COLO829 (cell line): Measurements from ENCODE around the gene ZFP36L1.

Experiments used
- DNase-seq: peaks from one replicate; pipeline ENCODE4 v3.0.0; 2012; ENCODE audit warnings: low spot score

The ZFP36L1 gene, protein sequence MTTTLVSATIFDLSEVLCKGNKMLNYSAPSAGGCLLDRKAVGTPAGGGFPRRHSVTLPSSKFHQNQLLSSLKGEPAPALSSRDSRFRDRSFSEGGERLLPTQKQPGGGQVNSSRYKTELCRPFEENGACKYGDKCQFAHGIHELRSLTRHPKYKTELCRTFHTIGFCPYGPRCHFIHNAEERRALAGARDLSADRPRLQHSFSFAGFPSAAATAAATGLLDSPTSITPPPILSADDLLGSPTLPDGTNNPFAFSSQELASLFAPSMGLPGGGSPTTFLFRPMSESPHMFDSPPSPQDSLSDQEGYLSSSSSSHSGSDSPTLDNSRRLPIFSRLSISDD

DNA sequence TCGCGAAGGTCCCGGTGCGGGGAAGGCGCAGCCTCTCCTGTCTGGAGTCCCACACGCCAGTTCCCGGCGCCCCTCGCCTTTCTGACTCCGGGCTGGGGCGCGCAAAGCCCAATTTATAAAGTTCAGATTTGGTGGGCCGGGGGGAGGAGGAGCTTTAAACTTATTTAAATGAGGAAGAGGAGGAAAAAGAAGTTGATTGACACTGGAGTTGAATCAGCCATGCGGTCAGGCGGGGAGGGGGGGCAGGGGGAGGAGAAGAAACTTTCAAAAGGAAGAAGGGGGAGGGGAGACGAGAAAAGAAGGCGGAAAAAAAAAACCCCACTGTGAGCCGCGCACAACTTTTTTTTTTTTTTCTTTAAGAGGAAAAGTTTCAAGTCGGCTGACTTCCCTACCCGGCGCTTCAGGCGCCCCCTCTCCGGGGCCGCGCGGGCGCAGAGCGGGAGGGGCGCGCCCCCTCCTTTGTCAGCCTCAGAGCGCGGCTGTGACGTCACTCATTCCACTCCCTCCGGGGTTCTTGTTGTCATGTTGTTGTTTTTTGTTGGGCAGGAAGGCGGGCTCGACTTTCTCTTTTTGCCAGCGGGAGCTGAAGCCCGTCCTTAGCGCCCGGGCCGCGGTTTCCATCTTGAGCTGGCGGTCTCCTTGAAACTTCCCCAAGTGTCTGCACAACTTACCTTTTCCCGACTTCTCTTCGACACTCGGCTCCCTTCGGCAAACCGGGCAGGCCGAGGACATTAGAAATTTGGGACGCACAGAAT lies at the start of gene ZFP36L1:
Gene ZFP36L1 (minus strand): TSS at position 89 of the 755 bp plus-strand sequence. CDS start 129 bp downstream, outside the sequence.
- peak; percentile 91 for DNase-seq

DNA sequence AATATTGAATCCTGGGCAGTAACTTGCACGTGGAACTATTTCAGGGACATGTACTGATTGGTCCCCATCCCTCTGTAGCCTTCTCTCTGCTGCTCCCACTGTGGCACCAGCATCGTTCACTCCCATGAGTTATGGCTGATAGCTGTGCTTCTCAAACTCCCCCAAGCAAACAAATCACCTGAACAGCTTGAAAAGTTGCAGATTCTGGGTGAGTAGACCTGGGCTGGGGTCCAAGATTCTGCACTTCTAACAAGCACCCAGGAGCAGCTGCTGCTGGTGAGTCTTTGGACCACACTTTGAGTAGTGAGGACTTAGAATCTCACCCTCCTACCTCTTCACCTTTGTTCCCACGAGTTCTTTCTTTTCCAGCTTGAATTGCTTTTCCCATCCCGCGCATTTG lies 49.4 kb upstream of the ZFP36L1 start:
- DNase-seq = no peak

GRCh38 chr14:68841016-68841809 lies 48.3 kb upstream of the ZFP36L1 start:
- DNase-seq = no peak

DNA sequence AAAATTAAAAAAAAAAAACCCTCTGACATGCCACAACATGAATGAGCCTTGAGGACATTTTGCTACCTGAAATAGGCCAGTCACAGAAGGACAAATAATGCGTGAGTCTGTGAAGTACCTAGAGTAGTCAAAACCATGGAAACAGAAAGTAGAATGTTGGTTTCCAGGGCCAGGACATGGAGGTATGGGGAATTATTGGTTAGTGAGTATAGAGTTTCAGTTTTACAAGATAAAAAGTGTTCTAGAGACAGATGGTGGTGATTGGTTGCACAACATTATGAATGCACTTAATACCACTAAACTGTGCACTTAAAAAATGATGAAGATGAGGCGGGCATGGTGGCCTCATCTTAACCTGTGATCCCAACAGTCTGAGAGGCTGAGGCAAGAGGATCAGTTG lies 47.6 kb upstream of the ZFP36L1 start:
- DNase-seq = no peak

DNA sequence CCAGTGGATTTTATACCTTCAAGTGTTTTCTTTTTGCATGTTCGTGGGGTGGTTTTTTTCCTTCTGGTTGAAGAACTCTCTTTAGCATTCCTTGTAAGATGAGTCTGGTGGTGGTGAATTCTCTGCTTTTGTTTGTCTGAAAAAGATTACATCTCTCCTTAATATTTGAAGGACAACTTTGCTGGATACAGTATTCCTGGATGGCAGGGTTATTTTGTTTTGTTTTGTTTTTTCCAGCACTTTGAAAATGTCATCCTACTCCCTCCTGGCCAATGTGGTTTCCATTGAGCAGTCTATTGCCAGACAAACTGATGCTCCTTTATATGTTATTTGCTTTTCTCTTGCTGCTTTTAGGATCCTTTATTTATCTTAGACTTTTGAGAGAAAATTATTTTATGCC lies 43.2 kb upstream of the ZFP36L1 start:
- DNase-seq = no peak

GRCh38 chr14:68834816-68835215 lies 41.9 kb upstream of the ZFP36L1 start:
- DNase-seq = no peak

- DNase-seq = no peak
Measured at GRCh38 chr14:68828698-68829097, 35.8 kb upstream of the ZFP36L1 start.

- DNase-seq = no peak
Measured at GRCh38 chr14:68825729-68826128, 32.9 kb upstream of the ZFP36L1 start.

DNA sequence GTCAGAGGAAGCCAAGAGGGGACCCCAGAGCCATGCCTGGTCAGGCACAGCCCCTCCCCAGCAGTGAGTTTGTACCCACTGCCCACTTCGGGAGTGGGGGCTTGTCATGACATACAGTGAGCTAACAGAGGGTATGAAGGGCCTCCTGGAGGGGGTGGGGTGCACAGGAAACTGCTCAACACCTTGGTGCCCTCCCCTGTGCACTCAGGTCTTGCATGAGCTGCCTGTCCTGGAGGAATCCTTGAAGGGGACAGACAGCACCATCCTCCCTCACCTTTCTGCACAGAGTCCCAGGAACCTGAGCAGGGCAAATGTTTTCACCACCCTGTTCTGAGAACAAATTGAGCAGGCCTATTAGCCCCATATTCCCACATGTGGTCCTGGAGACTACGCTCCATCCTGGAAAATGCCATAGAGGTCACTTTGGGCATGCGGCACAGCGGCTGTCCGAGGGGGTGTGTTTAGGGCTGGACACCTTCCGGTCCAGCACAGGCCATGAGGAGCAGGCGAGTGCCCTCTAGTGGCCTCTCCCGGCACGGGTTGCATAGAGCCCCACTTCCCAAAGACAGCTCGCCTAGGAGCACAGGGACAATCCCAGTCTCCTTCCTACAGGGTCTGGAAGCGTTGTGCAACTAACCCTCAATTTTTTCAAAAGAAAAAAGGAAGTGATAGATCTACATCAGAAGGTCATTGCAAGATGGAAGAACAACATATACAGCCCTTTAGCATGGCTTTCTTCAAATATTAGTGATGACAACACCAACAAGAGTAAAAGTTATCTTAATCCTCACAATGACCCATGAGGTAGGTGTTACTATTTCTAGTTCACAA lies 31.9 kb upstream of the ZFP36L1 start:
- peak; percentile 82 for DNase-seq

- no peak for DNase-seq
Measured at GRCh38 chr14:68824207-68824516, 31.3 kb upstream of the ZFP36L1 start.

DNA sequence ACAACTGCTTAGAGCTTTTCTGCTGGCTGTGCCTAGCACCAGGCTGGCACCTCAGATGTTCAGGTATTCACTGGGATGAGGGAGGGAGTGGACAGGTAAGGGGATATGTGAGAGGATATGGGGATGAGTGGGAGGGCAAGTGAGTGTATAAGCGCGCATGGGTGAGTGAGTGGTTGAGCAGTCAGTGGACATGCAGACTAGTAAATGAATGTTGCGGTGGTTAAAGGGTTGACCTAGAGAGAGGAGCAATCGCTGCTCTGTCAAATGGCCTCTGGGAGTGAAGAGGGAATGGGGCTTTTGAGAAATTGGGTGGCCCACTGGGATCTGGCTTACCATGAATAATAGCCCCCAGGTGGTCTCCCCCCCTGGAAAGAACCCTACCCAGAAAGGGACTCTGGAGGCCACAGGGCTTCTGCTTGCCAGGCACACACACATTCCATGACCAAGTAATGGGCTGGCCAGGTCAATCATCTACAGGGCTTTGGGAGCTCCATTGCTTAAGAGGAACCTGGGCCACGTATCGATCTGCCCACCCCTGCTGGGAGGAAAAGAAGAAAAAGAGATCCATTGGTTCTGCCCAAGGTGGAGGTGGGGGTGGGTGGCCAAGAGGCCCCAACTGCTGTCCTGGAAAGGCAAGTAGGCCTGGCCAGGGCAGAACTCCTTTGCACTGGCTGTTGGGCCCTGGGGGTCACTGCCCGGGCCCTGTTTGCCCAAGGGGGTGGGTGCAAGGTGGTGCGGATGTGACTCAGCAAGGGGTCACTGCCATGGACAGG lies 30.8 kb upstream of the ZFP36L1 start:
- DNase-seq = no peak

DNA sequence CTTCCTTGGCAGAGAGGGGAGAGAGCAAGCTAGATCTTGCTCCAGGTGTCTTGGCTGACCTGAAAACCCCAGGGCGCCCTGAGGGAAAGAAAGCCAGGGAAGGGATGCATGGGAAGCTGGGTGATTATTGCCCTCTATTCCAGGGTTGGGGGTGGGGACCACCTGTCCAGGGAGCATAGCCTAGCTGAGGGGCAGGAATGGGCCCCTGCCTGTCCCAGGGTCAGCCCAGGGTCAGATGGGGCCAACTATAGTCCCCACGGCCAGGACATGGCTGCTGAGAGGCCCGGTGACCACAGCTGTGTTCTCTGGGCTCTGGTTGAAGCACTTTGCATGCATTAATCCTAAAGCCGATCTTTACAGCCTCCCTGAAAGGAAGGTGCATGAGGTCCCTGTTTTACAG lies 30.1 kb upstream of the ZFP36L1 start:
- no peak for DNase-seq

DNA sequence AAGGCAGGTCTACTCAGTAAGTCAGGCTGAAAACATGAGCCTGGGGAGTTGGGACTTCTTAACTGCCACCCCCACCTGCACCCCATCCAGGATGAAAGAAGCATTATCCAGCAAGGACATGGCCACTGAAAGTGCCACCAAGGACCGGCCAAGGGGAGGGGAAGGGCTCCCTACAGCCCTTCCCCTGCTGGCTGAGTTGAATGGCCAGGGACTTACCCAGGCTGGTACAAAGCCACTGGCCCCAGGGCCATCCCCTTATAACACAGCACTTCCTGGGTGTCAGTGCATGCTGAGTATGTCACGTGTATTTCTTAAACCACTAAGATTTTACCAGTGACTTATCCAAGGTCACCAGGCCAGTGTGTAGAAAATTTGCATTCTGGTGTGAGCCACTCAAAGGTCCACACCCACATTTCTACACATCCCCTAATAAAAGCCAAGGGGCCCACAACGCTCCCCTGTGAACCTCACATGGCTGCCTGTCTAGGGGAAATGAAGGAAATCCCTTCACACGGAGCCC lies 29.3 kb upstream of the ZFP36L1 start:
- DNase-seq = no peak

DNA sequence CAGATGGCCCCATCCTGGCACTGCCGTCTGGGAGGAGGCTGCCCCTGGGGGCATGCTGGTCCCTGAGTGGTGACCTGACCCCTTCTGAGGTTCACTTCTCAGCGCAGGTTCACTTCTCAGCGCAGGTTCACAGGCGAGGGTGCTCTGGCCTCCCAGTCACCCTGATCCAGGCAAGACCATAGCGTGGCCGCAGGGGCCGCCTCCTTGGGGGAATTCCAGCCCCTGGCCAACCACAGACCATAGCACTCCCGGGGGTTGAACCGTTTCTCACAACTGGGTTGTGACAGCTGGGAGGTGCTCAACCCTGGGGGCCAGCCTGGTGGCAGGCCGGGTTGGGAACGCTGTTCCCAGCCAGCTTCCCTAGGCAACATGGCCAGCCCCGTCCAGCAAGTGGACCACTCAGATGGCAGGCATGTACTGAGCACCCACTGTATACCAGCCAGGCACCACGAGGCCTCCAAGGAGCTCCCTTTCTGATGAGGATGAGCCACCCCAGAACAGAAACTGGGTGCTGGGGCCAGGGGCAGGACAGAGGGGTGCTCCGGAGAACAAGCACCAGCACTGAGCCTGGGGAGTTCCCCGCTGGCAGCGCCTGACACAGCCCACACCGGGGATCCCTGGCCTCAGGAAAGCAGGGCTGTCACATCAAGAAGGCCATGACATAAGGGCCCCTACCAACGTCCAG lies 28.3 kb upstream of the ZFP36L1 start:
- no peak for DNase-seq

- no peak for DNase-seq
Measured at GRCh38 chr14:68820536-68820935, 27.7 kb upstream of the ZFP36L1 start.

DNA sequence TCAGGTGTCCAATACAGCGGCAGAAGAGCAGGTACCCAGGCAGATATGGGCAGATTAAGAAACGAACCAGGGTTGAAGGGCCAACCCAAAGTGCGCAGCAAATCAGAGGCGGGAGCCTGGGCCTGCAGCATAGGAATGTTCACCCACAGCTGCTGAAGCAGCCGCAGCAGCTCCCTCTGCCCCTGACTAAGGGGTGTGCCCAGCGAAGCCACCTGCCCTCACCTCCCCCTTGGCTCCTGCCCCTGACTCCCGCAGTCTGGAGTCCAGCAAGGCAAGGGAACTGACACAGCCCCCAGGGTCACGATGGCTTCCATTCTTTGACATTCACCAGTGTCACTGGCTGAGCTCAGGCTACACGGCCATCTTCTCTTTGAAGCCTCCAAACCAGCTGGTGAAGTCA lies 27.3 kb upstream of the ZFP36L1 start:
- no peak for DNase-seq

- DNase-seq = no peak
Measured at GRCh38 chr14:68819260-68819691, 26.4 kb upstream of the ZFP36L1 start.

DNA sequence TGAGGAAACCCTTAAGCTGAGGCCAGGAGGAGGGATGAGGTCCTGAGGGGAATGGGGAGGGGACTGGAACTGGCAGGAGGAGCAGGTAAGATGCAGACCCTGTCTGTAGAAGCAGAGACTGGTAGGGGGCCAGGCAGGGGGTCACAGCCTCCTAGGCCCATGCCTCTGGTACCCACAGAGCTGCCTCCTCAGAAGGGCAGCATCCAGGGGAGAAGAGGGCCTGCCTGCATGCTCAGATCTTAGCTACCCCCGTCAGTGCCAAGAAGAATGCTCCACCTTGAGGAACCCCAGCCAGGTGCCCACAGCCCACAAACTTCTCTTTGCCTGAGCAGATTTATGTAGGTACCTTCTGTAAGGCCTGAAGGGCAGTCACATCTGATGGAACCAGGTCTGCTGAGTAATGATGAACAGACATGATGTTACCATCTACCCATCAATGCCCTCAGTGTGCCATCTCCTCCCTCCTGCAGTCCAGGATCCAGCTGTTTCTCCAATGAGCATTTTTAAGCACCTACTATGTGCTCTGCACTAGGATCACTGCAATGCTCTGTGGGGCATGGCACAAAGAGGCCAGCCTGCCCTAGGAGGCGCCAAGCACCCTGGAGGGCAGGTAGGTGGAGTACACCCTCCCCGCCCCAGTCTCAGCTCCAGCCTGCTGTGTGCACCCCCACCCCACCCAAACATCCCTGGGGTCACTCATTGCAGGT lies 24.8 kb upstream of the ZFP36L1 start:
- no peak for DNase-seq

DNA sequence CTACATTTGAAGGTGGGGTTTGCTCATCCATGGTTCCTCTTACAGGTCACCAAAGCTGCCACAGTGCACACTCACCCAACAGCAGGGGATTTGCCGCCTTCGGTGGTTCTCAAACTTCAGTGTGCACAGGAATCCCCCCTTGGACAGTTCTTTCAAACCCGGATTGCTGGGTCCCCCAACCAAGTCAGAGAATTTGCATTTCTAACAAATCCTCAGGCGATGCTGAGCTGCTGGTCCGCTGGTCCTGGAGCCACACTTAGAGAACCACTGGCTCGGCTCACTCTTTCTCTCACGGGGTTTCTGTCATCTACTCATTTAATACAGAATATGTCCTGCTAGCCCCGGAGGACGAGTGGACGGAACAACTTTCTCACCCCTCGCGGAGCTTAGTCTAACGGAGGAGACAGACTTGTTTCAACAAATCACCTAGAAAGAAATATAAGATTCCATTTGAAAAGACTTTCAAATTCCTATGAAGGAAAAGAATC lies 24.1 kb upstream of the ZFP36L1 start:
- no peak for DNase-seq
